Stimulated activated CD8-positive, alpha-beta memory T cell treated with anti-CD3 and anti-CD28 coated beads, Interleukin-4, amount 100 ng/mL, for 24 hours (primary cell): ENCODE measurements around the gene SOX4.

Source experiments
- DNase-seq: peaks from one replicate; pipeline ENCODE4 v3.0.0-alpha.2; 2020; ENCODE audit warnings: low read depth

The SOX4 gene

GRCh38 chr6:21594416-21595281 lies 1.1 kb downstream of the SOX4 start:
- DNase-seq, result no peak

DNA sequence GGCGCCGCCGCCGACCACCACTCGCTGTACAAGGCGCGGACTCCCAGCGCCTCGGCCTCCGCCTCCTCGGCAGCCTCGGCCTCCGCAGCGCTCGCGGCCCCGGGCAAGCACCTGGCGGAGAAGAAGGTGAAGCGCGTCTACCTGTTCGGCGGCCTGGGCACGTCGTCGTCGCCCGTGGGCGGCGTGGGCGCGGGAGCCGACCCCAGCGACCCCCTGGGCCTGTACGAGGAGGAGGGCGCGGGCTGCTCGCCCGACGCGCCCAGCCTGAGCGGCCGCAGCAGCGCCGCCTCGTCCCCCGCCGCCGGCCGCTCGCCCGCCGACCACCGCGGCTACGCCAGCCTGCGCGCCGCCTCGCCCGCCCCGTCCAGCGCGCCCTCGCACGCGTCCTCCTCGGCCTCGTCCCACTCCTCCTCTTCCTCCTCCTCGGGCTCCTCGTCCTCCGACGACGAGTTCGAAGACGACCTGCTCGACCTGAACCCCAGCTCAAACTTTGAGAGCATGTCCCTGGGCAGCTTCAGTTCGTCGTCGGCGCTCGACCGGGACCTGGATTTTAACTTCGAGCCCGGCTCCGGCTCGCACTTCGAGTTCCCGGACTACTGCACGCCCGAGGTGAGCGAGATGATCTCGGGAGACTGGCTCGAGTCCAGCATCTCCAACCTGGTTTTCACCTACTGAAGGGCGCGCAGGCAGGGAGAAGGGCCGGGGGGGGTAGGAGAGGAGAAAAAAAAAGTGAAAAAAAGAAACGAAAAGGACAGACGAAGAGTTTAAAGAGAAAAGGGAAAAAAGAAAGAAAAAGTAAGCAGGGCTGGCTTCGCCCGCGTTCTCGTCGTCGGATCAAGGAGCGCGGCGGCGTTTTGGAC lies 2.0 kb downstream of the SOX4 start:
- no peak for DNase-seq

GRCh38 chr6:21596145-21596948 lies 2.8 kb downstream of the SOX4 start:
- no peak for DNase-seq

GRCh38 chr6:21596949-21597682 lies 3.6 kb downstream of the SOX4 start:
- DNase-seq, result no peak

DNA sequence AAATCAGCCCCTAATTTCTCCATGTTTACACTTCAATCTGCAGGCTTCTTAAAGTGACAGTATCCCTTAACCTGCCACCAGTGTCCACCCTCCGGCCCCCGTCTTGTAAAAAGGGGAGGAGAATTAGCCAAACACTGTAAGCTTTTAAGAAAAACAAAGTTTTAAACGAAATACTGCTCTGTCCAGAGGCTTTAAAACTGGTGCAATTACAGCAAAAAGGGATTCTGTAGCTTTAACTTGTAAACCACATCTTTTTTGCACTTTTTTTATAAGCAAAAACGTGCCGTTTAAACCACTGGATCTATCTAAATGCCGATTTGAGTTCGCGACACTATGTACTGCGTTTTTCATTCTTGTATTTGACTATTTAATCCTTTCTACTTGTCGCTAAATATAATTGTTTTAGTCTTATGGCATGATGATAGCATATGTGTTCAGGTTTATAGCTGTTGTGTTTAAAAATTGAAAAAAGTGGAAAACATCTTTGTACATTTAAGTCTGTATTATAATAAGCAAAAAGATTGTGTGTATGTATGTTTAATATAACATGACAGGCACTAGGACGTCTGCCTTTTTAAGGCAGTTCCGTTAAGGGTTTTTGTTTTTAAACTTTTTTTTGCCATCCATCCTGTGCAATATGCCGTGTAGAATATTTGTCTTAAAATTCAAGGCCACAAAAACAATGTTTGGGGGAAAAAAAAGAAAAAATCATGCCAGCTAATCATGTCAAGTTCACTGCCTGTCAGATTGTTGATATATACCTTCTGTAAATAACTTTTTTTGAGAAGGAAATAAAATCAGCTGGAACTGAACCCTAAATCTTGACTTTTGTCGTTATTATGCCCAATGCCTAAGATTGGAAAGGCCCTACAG lies 4.5 kb downstream of the SOX4 start:
- DNase-seq, result no peak

DNA sequence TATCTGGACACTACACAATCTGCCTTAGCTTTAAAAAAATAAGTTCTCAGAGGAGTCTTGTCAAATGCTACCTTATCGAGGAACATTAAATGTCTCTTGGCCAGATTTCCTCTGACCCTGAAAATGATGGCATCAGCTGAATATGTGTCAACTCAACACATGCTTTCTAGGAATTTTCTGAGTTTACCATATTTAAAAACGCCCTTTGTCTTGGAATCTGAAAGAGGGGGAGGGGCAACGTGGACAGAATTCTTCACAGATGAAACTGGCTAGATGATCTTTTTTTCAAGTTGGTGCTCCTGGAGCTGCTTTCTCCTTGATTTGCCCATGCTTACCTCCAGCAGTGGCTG lies 5.1 kb downstream of the SOX4 start:
- no peak for DNase-seq

- no peak for DNase-seq
Measured at GRCh38 chr6:21599051-21599696, 5.6 kb downstream of the SOX4 start.

- DNase-seq, result no peak
Measured at GRCh38 chr6:21601339-21601923, 7.9 kb downstream of the SOX4 start.

- no peak for DNase-seq
Measured at GRCh38 chr6:21601932-21602390, 8.4 kb downstream of the SOX4 start.

GRCh38 chr6:21603082-21603952 lies 9.8 kb downstream of the SOX4 start:
- no peak for DNase-seq

DNA sequence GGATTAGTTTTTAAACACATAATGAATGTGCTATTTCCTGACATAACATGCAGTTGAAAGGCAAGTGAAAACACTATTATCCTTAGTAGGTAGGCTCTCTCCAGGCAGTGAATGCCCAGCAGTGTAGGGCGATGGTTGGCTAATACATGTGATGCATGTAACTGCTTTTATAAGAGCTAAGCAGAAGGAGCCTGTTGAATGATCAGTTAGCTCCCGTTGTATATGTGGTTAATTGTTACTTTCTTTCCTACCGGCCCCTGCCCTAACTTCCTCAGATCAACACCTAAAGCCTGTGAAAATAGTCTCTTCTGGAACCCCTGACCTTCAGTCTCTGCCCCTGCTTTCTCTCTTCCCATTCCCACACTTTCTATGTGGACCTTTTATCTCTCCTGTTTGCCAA lies 10.5 kb downstream of the SOX4 start:
- no peak for DNase-seq

GRCh38 chr6:21605166-21605565 lies 11.6 kb downstream of the SOX4 start:
- no peak for DNase-seq

DNA sequence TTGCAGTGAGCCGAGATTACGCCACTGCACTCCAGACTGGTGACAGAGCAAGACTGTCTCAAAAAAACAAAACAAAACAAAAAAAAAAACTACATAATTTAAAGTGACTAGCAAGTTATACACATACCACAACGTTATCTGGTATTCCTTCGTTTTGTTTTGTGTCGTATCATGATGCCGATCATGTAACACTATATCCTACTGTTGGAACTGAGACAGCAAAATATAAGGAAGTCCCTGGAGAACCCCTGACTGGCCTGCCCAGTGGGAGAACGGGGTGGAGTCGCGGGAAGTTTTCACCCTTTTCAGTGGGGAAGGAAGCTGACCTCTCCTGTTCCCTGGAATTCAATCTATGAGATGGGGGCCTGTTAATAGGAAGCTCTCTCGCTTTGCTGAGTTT lies 15.1 kb downstream of the SOX4 start:
- DNase-seq, result no peak

- DNase-seq, result no peak
Measured at GRCh38 chr6:21609881-21610329, 16.4 kb downstream of the SOX4 start.

DNA sequence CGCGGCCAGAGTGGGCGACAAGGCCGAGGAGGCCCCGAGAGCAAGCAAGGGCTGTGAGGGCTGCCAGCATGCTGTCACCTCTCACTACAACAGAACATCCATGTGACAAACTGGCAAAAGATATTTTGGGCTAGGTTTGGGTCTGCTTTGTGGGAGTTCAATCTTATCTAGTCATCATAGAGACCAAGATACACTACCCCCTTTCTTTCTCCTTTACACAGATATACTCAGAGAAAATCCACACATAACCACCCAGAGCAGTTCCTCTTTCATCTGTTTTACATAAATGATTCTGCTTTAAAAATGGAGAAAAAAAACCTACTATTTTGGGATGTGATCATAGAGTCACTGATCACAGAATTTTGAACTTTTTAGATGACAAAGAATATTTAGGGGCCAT lies 16.8 kb downstream of the SOX4 start:
- no peak for DNase-seq

GRCh38 chr6:21611485-21611884 lies 17.9 kb downstream of the SOX4 start:
- DNase-seq, result no peak

GRCh38 chr6:21612067-21612745 lies 18.7 kb downstream of the SOX4 start:
- DNase-seq, result no peak

DNA sequence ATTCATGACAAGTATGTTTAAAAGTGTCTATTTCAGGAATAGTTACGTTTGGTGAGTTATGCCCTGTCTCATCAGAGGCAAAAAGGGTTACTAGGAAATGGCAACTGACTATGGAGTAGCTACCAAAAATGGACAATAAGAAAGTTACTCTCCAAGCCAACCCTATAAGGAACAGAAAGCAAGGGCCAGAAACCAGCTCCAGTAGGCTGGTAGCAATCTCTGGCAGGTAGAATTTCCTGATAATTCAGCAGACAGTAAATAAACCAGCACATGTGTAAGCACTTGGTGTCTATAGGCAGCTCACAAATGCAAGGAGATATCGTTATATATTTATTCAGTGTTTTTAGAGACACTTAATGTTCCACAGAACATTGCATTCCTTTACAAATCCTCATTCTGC lies 20.3 kb downstream of the SOX4 start:
- DNase-seq, result no peak
